Activated CD8-positive, alpha-beta T cell treated with anti-CD3 and anti-CD28 coated beads for 36 hours (primary cell): ENCODE measurements around the gene HNRNPM. TPM values are rescaled to one million over a fixed set of nuclear protein-coding genes. Genes with fewer than 3 reads are reported as not detected.

Source experiments
- ATAC-seq: fragments of 200-7000 bp; cut with Tn5 transposase; one replicate; pipeline ENCODE4 v1.10.0; 2021; ENCODE audit warnings: mild to moderate bottlenecking, moderate library complexity
- CTCF ChIA-PET: fragments of 350-600 bp; sonication (Branson Sonifier 250); formaldehyde crosslinking; loops from one replicate; lab custom pipeline; 2021; ENCODE audit warnings: antibody characterized with exemption; lab: Charles Lee
- POLR2A ChIA-PET: fragments of 350-600 bp; sonication (Branson Sonifier 250); formaldehyde crosslinking; loops from one replicate; lab custom pipeline; 2021; ENCODE audit warnings: antibody characterized with exemption; lab: Charles Lee
- DNase-seq: peaks from one replicate; pipeline ENCODE4 v3.0.0-alpha.2; 2020
- H3K27ac Mint-ChIP-seq: one replicate; pipeline ENCODE4 v1.8.0; 2021; ENCODE audit warnings: mild to moderate bottlenecking, mixed read lengths
- H3K27me3 Mint-ChIP-seq: one replicate; pipeline ENCODE4 v1.8.0; 2021; ENCODE audit warnings: mixed read lengths
- H3K36me3 Mint-ChIP-seq: one replicate; pipeline ENCODE4 v1.8.0; 2021; ENCODE audit warnings: low read depth, mixed read lengths
- H3K4me1 Mint-ChIP-seq: one replicate; pipeline ENCODE4 v1.8.0; 2021; ENCODE audit warnings: low read depth, mixed read lengths
- H3K4me3 Mint-ChIP-seq: one replicate; pipeline ENCODE4 v1.8.0; 2021; ENCODE audit warnings: mild to moderate bottlenecking, moderate library complexity, mixed read lengths
- H3K9me3 Mint-ChIP-seq: one replicate; pipeline ENCODE4 v1.8.0; 2021; ENCODE audit warnings: mixed read lengths
- CTCF ChIP-seq: fragments of 200-600 bp; IDR thresholded peaks from one replicate; pipeline ENCODE4 v1.8.0; 2022; ENCODE audit warnings: antibody characterized with exemption, mild to moderate bottlenecking
- intact Hi-C: fragments of 100-400 bp; cut with micrococcal nuclease; formaldehyde crosslinking; loops from one replicate; pipeline ENCODE4 v1.10.0; 2022
- total RNA-seq, 2 experiments: library from RNA; stranded (reverse); gene quantifications; one replicate each; pipeline ENCODE4 v1.2.3, GENCODE V29; 2021

The HNRNPM gene
- total RNA-seq, 2 experiments from 2014 or later = 242 to 254 TPM

- peak overlapping the region; percentile 48 for H3K4me3 Mint-ChIP-seq
Observed at GRCh38 chr19:8504919-8505318, 60.1 kb downstream of the HNRNPM start.

GRCh38 chr19:8505680-8506401 is 61.1 kb downstream of the HNRNPM start:
- TF ChIP-seq CTCF = peak; percentile 73

More at GRCh38 chr19:8504919-8505318, 60.1 kb downstream of the HNRNPM start:
- Mint-ChIP-seq H3K9me3 (no peaks in the 10 kb centered on the region), H3K27ac (no peak overlapping the region), H3K27me3 (no peaks in the 10 kb centered on the region), H3K4me1 (peaks cover 13% of the 10 kb centered on the region), H3K36me3 (no peaks in the 10 kb centered on the region)
- DNase-seq (no peak), ATAC-seq (no peak)
- ChIA-PET CTCF (interaction anchor here (0.6 to 2.9 kb wide), 14 partner anchors 9 to 160 kb away, joined by 3 to 16 read pairs (median 5); partner anchors contain the start of genes MARCHF2, MYO1F and ZNF414), POLR2A (interaction anchor here (1.3 kb wide), 1 partner anchor 17 kb away, joined by 6 read pairs; no protein-coding TSS in a partner anchor)
- intact Hi-C loops = loop anchor here (5.0 kb wide), 1 partner anchor 93 kb away; the partner anchor contains the start of gene MARCHF2
- TF ChIP-seq CTCF = no peak

GRCh38 chr19:8506402-8506957 is 61.7 kb downstream of the HNRNPM start:
- Mint-ChIP-seq H3K27ac (peak overlapping the region; percentile 46), H3K9me3 (no peaks in the 10 kb centered on the region), H3K27me3 (no peaks in the 10 kb centered on the region), H3K36me3 (no peaks in the 10 kb centered on the region), H3K4me3 (peak overlapping the region; percentile 86), H3K4me1 (peaks cover 6% of the 10 kb centered on the region)
- no peak for DNase-seq
- peak; percentile 10 for TF ChIP-seq CTCF
- CTCF ChIA-PET = interaction anchor here (1.0 to 2.9 kb wide), 10 partner anchors 9 to 153 kb away, joined by 3 to 16 read pairs (median 3); partner anchors contain the start of gene MARCHF2
- POLR2A ChIA-PET = interaction anchor here (0.7 to 1.3 kb wide), 7 partner anchors 8 to 86 kb away, joined by 3 to 6 read pairs (median 3); partner anchors contain the start of genes HNRNPM and ZNF414
- intact Hi-C loops = loop anchor here (5.0 kb wide), 1 partner anchor 94 kb away; the partner anchor contains the start of gene MARCHF2
- peak; percentile 47 for ATAC-seq

More at GRCh38 chr19:8505680-8506401, 61.1 kb downstream of the HNRNPM start:
- peak; percentile 75 for DNase-seq
- peaks cover 6% of the 10 kb centered on the region for H3K4me1 Mint-ChIP-seq
- H3K9me3 Mint-ChIP-seq = no peaks in the 10 kb centered on the region
- H3K27me3 Mint-ChIP-seq = no peaks in the 10 kb centered on the region
- POLR2A ChIA-PET = interaction anchor here (0.7 to 1.3 kb wide), 6 partner anchors 8 to 61 kb away, joined by 3 to 6 read pairs (median 4); partner anchors contain the start of genes HNRNPM and ZNF414
- intact Hi-C loops = loop anchor here (5.0 kb wide), 1 partner anchor 94 kb away; the partner anchor contains the start of gene MARCHF2
- CTCF ChIA-PET = interaction anchor here (0.7 to 2.9 kb wide), 18 partner anchors 8 to 161 kb away, joined by 3 to 16 read pairs (median 4); partner anchors contain the start of genes MARCHF2, MYO1F and ZNF414
- ATAC-seq = peak; percentile 75
- H3K36me3 Mint-ChIP-seq = no peaks in the 10 kb centered on the region
- H3K4me3 Mint-ChIP-seq = peak overlapping the region; percentile 86
- H3K27ac Mint-ChIP-seq = peak overlapping the region; percentile 85

GRCh38 chr19:8510589-8511115 is 65.9 kb downstream of the HNRNPM start:
- Mint-ChIP-seq H3K4me3 (no peak overlapping the region), H3K27me3 (no peaks in the 10 kb centered on the region), H3K4me1 (peaks cover 25% of the 10 kb centered on the region), H3K27ac (no peak overlapping the region), H3K36me3 (peaks cover 5% of the 10 kb centered on the region), H3K9me3 (no peaks in the 10 kb centered on the region)
- ChIA-PET CTCF (no interaction called here), POLR2A (interaction anchor here (0.5 kb wide), 1 partner anchor 216 kb away, joined by 3 read pairs; no protein-coding TSS in a partner anchor)
- ATAC-seq (no peak), DNase-seq (no peak)
- intact Hi-C loops = loop anchor here (5.0 kb wide), 1 partner anchor 67 kb away; the partner anchor contains the start of gene MYO1F
- no peak for TF ChIP-seq CTCF
